ENCODE measurements around the gene ITIH5.

ITIH5 gene

DNA sequence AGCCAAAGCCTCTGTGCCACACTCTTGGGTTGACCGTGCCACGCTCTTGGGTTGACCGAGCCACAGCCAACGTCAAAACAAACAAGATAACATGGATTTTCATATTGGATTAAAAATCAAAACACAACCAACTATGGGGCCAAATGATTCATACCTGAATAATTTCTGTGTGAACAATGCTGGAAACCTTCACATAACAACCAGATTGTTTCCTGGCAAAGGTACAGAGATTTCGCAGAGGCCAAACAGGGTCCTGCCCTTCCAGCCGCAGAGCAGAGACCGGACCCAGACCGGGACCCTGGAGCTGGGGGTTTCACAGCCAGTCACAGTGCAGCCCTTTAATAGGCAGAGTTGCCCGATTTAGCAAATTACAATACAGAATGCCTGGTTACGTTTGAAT lies 40.5 kb downstream of the ITIH5 start:
- no peak for DNase-seq (ENCODE audit: low spot score)

DNA sequence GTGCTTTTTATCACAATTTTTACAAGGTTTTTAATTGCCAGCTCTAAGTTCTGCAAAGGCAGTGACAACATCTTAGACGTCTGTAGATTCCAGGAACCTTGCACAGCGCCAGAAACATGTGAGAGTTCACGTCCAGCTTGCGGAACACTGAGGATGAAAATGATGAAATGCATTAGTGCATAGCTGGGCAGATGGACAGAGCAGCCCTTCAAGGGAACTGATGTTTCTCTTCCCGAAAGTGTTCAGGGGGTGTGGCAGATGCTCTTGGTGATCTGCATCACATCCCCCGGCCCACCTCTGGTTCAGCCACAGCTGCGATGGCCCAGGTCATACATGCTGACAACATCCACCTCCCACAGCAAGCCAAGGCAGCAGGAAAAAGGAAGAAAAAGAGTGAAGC lies 40.9 kb downstream of the ITIH5 start:
- DNase-seq (ENCODE audit: low spot score): no peak

GRCh38 chr10:7625009-7625408 lies 41.8 kb downstream of the ITIH5 start:
- DNase-seq (ENCODE audit: low spot score): no peak

- no peak for DNase-seq (ENCODE audit: low spot score)
Measured at GRCh38 chr10:7622969-7623368, 43.8 kb downstream of the ITIH5 start.

DNA sequence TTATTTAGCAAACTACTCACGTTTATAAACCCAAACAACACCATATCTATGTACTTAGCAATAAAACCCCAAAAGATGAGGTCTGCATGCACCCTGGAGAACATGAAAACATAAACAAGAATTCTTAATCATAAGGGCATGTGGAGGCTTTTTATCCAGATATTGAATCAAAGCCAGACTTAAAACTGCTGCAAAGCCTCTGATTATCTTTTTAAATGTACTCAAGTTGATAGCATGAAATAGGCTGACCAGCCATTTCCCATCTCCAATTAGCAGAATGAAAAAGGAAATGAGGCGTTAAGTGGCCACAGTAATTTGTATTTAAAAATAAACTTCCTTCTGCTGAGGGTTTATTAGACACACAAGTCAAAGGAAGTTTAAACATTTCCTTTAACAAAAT lies 48.3 kb downstream of the ITIH5 start:
- no peak for DNase-seq (ENCODE audit: low spot score)

- DNase-seq (ENCODE audit: low spot score): no peak
Measured at GRCh38 chr10:7611909-7612308, 54.9 kb downstream of the ITIH5 start.

- DNase-seq (ENCODE audit: low spot score): no peak
Measured at GRCh38 chr10:7610651-7611389, 55.9 kb downstream of the ITIH5 start.

- DNase-seq (ENCODE audit: low spot score): no peak
Measured at GRCh38 chr10:7610026-7610425, 56.7 kb downstream of the ITIH5 start.

DNA sequence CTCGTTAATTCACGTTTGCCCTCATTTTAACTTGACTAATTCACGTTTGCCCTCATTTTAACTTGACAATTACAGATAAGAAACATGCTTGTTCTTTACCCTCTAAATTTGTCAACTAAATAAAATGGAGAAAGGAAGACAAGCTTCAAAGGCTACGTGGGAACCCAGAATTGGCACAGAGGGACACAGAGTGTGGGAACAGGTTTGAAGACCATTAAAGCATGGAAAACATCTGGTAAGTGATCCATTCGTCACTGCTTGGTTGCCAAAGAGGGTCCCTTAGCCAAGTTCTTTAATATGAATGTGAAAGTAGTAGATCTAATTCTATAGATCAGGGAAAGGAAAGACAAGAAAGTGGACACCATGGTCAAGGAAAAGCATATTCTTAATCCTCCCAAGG lies 57.2 kb downstream of the ITIH5 start:
- DNase-seq (ENCODE audit: low spot score): no peak

GRCh38 chr10:7608001-7608400 lies 58.8 kb downstream of the ITIH5 start:
- no peak for DNase-seq (ENCODE audit: low spot score)

DNA sequence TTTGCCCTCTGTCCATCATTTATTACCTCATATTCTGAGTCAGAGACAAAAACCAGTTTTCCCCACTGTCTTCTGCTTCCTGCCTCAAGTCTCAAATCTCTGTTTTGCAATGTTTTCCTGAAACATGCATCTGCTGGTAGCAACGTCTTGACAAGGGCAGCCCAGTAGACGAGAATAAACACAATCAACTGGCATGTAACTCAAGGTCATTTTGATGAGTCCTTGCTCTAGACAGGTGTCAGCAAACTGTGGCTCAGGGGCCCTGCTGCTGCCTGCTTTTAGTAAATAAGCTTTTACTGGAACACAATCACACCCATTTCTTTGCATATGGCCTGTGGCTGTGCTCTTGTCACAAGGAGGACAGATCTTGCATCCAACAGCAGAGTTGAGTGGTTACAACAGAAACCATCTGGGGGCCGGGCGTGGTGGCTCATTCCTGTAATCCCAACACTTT lies 59.8 kb downstream of the ITIH5 start:
- DNase-seq (ENCODE audit: low spot score): no peak

DNA sequence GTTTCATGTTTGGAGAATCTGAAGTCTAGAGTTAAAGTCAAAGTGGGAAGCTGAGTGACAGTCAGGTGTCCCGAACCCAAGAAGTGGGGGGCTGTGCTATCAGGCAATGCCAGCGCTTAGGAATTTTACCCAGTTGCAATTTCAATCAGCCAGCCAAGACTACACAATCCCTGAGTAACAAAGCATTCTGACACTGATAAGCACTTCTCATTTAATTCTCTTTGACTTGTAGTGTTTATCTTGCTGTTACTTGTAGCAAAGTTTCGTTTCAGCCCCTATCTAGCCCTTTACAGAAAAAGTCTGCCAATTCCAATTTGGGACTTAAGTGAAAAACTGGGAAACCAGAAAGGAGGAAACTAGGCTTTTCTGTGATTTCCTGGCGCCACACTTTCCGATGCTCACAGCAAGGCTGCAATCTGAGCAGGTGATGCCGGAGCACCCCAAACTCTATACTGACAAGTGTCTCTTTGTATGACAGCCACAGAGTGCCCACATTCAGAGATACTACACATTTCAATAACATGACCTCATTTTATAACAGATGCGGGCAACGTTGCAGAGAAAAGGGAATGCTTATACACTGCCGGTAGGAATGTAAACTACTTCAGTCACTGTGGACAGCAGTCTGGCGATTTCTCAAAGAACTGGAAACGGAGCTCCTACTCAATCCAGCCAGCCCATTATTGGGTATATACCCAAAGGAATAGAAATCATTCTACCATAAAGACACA lies 61.0 kb downstream of the ITIH5 start:
- DNase-seq (ENCODE audit: low spot score): no peak

- no peak for DNase-seq (ENCODE audit: low spot score)
Measured at GRCh38 chr10:7601023-7601656, 65.6 kb downstream of the ITIH5 start.

DNA sequence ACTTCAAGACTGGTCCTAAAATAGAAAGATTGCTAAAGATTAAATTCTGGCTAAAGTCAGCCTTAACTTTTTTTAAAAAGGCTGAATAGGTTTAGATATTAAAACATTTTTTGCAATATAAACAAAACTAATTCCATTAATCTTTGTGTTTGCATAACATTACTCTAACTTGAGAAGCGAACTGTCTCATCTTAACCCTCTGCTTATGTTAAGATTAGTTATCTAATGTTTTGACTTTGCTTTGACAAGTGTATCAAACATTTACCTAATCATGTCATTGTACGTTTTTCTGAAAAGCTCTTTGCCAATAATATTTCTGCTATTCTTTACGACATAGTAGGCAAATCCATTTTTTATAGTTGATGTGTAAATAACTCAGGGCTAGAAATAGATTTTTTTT lies 68.0 kb downstream of the ITIH5 start:
- no peak for DNase-seq (ENCODE audit: low spot score)

- no peak for DNase-seq (ENCODE audit: low spot score)
Measured at GRCh38 chr10:7596356-7596755, 70.4 kb downstream of the ITIH5 start.

- DNase-seq (ENCODE audit: low spot score): no peak
Measured at GRCh38 chr10:7593905-7594304, 72.9 kb downstream of the ITIH5 start.

DNA sequence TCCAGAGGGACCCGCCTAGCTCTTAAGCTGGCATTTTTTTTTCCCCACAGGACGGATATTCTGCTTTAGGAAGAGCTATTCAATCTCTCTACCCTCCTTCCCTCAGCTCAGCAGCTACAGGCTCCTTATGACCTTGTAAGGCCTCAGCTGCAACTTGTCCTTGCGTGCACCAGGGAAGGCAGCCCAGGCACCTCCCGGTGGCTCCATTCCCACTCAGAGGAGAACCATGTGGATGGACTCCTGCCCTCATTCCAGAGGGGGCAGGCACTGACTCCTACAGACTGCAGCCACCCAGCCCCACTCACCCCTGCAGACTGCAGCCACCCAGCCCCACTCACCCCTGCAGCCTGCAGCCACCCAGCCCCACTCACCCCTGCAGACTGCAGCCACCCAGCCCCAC lies 73.7 kb downstream of the ITIH5 start:
- DNase-seq (ENCODE audit: low spot score): no peak

DNA sequence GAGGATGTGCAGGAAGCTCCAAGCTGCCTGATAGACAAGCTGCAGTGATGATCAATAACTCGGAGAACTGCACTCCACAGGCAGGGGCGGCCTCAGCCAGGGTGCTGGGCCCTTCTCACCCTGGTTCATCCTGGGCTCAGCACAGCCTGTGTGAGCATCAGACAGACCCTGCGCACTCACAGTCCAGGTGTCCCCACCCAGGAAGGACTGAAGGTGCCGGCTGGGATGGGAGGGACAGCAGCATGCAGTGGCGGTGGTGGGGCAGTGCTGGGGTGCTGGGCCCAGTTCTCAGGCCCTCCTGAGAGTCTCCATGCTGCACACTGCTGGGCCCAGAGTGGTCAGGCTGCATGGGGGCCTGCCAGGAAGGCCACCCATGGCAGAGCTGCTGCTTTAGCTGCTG lies 74.1 kb downstream of the ITIH5 start:
- DNase-seq (ENCODE audit: low spot score): no peak

- DNase-seq (ENCODE audit: low spot score): no peak
Measured at GRCh38 chr10:7590271-7590670, 76.5 kb downstream of the ITIH5 start.

DNA sequence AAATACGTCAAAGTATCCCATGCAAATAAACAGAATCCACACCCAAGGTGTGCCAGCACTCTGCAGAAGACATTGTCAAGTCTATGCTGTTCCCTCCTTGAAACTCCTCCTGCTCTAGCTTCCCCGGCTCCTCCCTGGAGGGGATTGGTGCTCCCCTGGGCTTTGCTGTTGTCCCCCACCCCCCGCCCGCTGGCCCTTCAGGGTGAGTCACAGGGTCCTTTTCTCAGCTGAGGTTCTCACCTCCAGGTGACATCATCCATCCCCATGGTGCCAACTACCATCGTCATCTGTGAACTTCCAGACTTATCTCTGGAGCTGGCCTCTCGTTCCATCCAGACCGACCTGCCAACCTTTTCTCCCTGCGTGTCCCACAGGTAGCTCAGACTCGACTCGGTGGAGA lies 77.0 kb downstream of the ITIH5 start:
- DNase-seq (ENCODE audit: low spot score): no peak

DNA sequence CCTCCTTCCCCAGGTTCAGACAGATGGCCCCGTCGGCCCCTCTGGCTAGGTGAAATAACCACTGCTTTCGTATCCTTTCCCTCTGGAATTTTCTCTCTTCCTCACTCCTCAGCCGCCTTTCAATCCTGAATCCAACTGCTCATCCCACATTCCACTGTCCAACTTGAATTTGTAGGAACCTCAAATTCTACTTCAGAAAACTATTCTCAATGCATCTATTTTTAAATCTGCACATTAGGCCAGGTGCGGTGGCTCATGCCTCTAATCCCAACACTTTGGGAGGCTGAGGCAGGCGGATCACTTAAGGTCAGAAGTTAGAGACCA lies 78.9 kb downstream of the ITIH5 start:
- no peak for DNase-seq (ENCODE audit: low spot score)

DNA sequence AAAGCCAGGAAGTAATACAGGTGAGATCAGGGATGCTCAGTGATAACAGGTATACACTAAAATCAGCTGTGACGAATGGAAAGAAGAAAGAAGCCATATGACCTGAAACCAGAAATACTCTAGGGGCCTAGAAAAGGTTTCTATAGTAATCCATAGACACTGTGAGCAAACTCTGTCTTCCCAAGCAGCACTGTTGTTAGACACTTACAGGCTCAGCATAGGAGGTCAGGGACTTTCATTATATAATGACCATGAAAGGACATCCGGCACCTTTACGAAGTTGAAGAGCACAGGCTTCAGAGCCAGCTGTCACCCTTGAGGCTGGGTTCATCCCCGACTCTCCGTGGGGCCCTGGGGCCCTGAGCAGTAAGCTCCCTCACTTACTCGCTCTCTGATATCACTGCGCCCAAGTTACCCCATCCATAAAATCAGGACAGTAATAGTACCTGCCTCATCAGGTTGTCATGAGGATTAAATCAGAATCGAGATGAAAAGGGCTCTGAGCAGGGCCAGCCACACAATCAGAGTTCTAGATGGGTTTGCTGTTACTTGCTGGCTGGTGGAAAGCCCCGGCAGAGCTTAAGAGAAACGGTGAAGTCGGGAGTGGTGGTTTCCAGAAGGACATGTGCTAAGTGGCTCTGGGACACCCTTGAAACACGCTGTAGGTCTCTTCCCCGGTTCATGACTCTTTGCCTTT lies 79.5 kb downstream of the ITIH5 start:
- DNase-seq (ENCODE audit: low spot score): no peak

GRCh38 chr10:7585228-7585627 lies 81.5 kb downstream of the ITIH5 start:
- no peak for DNase-seq (ENCODE audit: low spot score)
